GM19240 (cell line): ENCODE data around the gene HSPA14.
A peak's percentile ranks its signal among the peaks of the same experiment; 100 is the strongest.
"Not testable (repeated sequence)": the region's sequence is repeated elsewhere in the genome, so short reads cannot be mapped to it uniquely, and the experiment has no call there.

ENCODE experiments used
- DNase-seq: peaks from one replicate; pipeline ENCODE4 v3.0.0; 2011; ENCODE audit warnings: low spot score; ENCODE audit not compliant: insufficient read length

The HSPA14 gene

GRCh38 chr10:14837003-14837756, 926 bp upstream of the HSPA14 start:
- no peak for DNase-seq

- peak; percentile 29 for DNase-seq
Observed at GRCh38 chr10:14838582-14839304, 637 bp downstream of the HSPA14 start.

- DNase-seq: no peak
Observed at GRCh38 chr10:14839305-14839695, 1.2 kb downstream of the HSPA14 start.

GRCh38 chr10:14840178-14840577, 2.1 kb downstream of the HSPA14 start:
- DNase-seq: no peak

- DNase-seq: no peak
Observed at GRCh38 chr10:14843327-14843988, 5.4 kb downstream of the HSPA14 start.

GRCh38 chr10:14844948-14845347, 6.8 kb downstream of the HSPA14 start:
- DNase-seq: no peak

GRCh38 chr10:14852236-14852635, 14.1 kb downstream of the HSPA14 start:
- DNase-seq: no peak

- DNase-seq: no peak
Observed at GRCh38 chr10:14855453-14855852, 17.3 kb downstream of the HSPA14 start.

GRCh38 chr10:14858338-14858960, 20.3 kb downstream of the HSPA14 start:
- DNase-seq: no peak

GRCh38 chr10:14859043-14859442, 20.9 kb downstream of the HSPA14 start:
- DNase-seq: no peak

GRCh38 chr10:14859775-14860174, 21.7 kb downstream of the HSPA14 start:
- no peak for DNase-seq

- no peak for DNase-seq
Observed at GRCh38 chr10:14860791-14861190, 22.7 kb downstream of the HSPA14 start.

- not testable (repeated sequence) for DNase-seq
Observed at GRCh38 chr10:14864466-14864865, 26.4 kb downstream of the HSPA14 start.

- not testable (repeated sequence) for DNase-seq
Observed at GRCh38 chr10:14864871-14865270, 26.8 kb downstream of the HSPA14 start.

GRCh38 chr10:14873090-14873760, 35.1 kb downstream of the HSPA14 start:
- DNase-seq: no peak

GRCh38 chr10:14875941-14876340, 37.8 kb downstream of the HSPA14 start:
- no peak for DNase-seq

GRCh38 chr10:14876764-14877163, 38.7 kb downstream of the HSPA14 start:
- no peak for DNase-seq

- DNase-seq: peak; percentile 92
Observed at GRCh38 chr10:14878266-14879123, 40.4 kb downstream of the HSPA14 start, which contains the start of gene SUV39H2. TSS of gene SUV39H2 (plus strand) at chr10:14878866. CDS start at chr10:14878889, 23 bp downstream.

- DNase-seq: no peak
Observed at GRCh38 chr10:14879124-14879927, 41.2 kb downstream of the HSPA14 start.

- DNase-seq: no peak
Observed at GRCh38 chr10:14879928-14880193, 41.8 kb downstream of the HSPA14 start.
